Right cardiac atrium (tissue), 5 donors: ENCODE data around the gene HSPA4L. TPM values are rescaled to one million over a fixed set of nuclear protein-coding genes. Genes with fewer than 3 reads are reported as not detected.

Experiments used
- ATAC-seq, 2 donors: fragments of 200-7000 bp; cut with Tn5 transposase; one replicate each; pipeline versions ENCODE4 v1.8.0 to v1.9.1; 2020; ENCODE audit warnings: moderate library complexity in 2 of 2, mild to moderate bottlenecking in 1 of 2
- DNase-seq, 3 donors: peaks; one replicate each; pipeline ENCODE4 v3.0.0-alpha.2; 2020
- H3K27ac ChIP-seq: one replicate; pipeline ENCODE4 v1.5.1; 2013; ENCODE audit warnings: mild to moderate bottlenecking, low read length, control low read depth, moderate library complexity
- H3K27me3 ChIP-seq: one replicate; pipeline ENCODE4 v1.6.1; 2013; ENCODE audit not compliant: control insufficient read depth, insufficient read depth
- H3K4me1 ChIP-seq: one replicate; pipeline ENCODE4 v1.6.1; 2013; ENCODE audit warnings: low read length; ENCODE audit not compliant: control insufficient read depth, insufficient read depth
- H3K4me3 ChIP-seq: one replicate; pipeline ENCODE4 v1.5.1; 2013; ENCODE audit warnings: low read length, control low read depth
- H3K9me3 ChIP-seq: one replicate; pipeline ENCODE4 v1.6.1; 2013; ENCODE audit warnings: low read length; ENCODE audit not compliant: control insufficient read depth
- WGBS: extraction: QIAGEN DNeasy Blood & Tissue Kit; methylation state at CpG from one replicate; pipeline ENCODE4 v1.1.7; 2013; 5-methylcytosine and 5-hydroxymethylcytosine counted together
- intact Hi-C, 4 donors: fragments of 100-400 bp; cut with DNase I; formaldehyde crosslinking; loops; one replicate each; pipeline versions ENCODE4 v1.11.0 to v1.14.0; 2022 to 2023
- polyA plus RNA-seq: library from polyadenylated mRNA; stranded (reverse); fragments of 200-250 nt; gene quantifications from one replicate; pipeline ENCODE4 v1.2.3, GENCODE V29; 2013
- total RNA-seq, 4 donors: library from RNA; stranded (reverse); fragmentation: NEBNext Ultra II Directional; extraction: Animal tissue kit (Norgen Biotek cat#: 25700); gene quantifications; one replicate each; pipeline ENCODE4 v1.2.1, GENCODE V29; 2021
- donor health status: healthy with polysubstance abuse.
- donor health status: DM: no; HTN: yes; CAD: no.
- donor health status: DM: no; HTN: no; CAD: no.
- donor health status: DM: no; HTN: yes; CAD: no; lungs with severe emphysema.
- donor health status: DM: yes; HTN: yes; CAD: no.

Gene HSPA4L
- total and polyA plus RNA-seq, 5 donors: 2.1 to 12.4 (median 8.9) TPM

DNA sequence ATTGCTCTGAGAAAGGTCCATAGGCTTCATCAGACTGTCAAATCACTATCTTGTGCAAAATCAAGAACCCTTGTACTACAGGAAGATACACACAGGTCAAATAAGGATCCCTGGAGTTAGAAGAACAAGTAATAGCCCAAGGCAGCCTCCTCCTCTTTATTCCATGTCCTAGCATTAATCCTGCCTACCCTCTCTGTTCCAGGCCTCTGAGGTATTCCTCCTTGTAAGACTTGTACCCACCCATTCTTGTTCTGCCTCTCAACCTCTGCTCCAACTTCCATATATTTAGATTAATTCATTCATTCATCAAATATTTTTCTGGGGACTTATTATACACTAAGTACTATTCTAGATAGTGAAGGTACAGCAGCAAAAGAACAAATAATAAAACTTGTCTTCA, 88.2 kb downstream of the HSPA4L start:
- Histone ChIP-seq H3K4me1 (peaks cover 3% of the 10 kb centered on the region), H3K27ac (no peak overlapping the region), H3K27me3 (no peaks in the 10 kb centered on the region), H3K9me3 (no peaks in the 10 kb centered on the region), H3K4me3 (no peak overlapping the region)
- ATAC-seq (peak in 1 of 2 donors; percentile 28), DNase-seq (no peak)
- intact Hi-C loops: no loop called here

DNA sequence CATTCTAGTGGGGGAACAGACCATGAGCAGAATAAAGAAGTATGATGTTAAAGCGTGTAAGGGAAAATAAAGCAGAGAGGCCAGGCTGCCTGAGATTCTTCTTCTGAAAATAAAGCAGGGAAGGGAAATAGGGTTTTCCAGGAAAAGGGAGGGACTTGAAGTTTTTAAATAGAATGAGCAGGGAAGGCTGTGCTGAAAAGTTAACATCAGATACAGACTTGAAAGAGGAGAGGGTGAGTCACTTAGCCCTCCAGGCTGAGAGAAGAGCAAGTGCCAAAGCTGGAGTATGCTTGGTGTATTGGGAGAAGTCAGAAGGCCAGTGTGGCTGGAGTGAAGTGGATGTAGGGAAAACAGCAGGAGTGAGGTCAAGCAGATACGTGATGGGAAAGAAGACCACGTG, 88.6 kb downstream of the HSPA4L start:
- H3K27me3 ChIP-seq: no peaks in the 10 kb centered on the region
- no peaks in the 10 kb centered on the region for H3K9me3 ChIP-seq
- H3K4me1 ChIP-seq: peaks cover 3% of the 10 kb centered on the region
- H3K4me3 ChIP-seq: no peak overlapping the region
- H3K27ac ChIP-seq: no peak overlapping the region
- peak; percentile 84 to 99 for ATAC-seq
- peak in 1 of 3 donors; percentile 14 for DNase-seq
- 25% methylated on average over 3 of the region's 3 CpGs for WGBS
- intact Hi-C loops: no loop called here

- no peak for ATAC-seq
- no peaks in the 10 kb centered on the region for H3K9me3 ChIP-seq
- peaks cover 1% of the 10 kb centered on the region for H3K4me1 ChIP-seq
- H3K27ac ChIP-seq: no peak overlapping the region
- no peaks in the 10 kb centered on the region for H3K27me3 ChIP-seq
- intact Hi-C loops: no loop called here
- DNase-seq: no peak
- H3K4me3 ChIP-seq: no peak overlapping the region
These were observed 93.7 kb downstream of the HSPA4L start for GRCh38 chr4:127875791-127876190.

- intact Hi-C loops: no loop called here
- peak within 1 kb of the TSS; percentile 94 for H3K4me3 ChIP-seq
- H3K27ac ChIP-seq: peak within 1 kb of the TSS; percentile 66
- no peaks in the 10 kb centered on the region for H3K27me3 ChIP-seq
- WGBS: under 1% methylated on average over 70 of the region's 70 CpGs
- no peaks in the 10 kb centered on the region for H3K4me1 ChIP-seq
- peak; percentile 99 for ATAC-seq
- DNase-seq: peak; percentile 96 to 98 (median 98)
- no peaks in the 10 kb centered on the region for H3K9me3 ChIP-seq
These were observed 98.8 kb downstream of the HSPA4L start, which contains the start of gene PLK4 for GRCh38 chr4:127880763-127881562. Gene PLK4 (plus strand): TSS chr4:127880893. CDS start chr4:127881135, 242 bp downstream.

DNA sequence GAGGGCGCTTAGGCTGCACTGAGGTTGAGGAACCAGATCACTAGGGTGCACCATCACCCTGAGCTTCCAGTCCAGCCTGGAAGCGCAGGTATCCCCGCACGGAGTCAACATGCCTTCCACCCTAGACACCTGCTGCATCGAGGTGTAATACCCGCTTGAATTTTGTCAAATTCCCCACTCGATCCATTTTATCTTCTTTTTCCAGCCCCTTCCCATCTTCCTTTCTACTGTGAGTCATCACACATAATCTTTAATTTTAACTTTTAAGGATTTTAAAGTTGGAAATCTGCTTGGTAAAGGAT, 99.4 kb downstream of the HSPA4L start:
- Histone ChIP-seq H3K27ac (no peak overlapping the region), H3K27me3 (no peaks in the 10 kb centered on the region), H3K4me1 (no peaks in the 10 kb centered on the region), H3K9me3 (no peaks in the 10 kb centered on the region), H3K4me3 (peak overlapping the region; percentile 94)
- no peak for ATAC-seq
- WGBS: 0% methylated on average over 7 of the region's 7 CpGs
- no peak for DNase-seq
- intact Hi-C loops: no loop called here

- no peak overlapping the region for H3K4me3 ChIP-seq
- no peaks in the 10 kb centered on the region for H3K9me3 ChIP-seq
- DNase-seq: no peak
- no peak overlapping the region for H3K27ac ChIP-seq
- no peaks in the 10 kb centered on the region for H3K4me1 ChIP-seq
- ATAC-seq: no peak
- 90% methylated on average over 1 of the region's 1 CpG for WGBS
- no peaks in the 10 kb centered on the region for H3K27me3 ChIP-seq
- intact Hi-C loops: no loop called here
These were observed 106.4 kb downstream of the HSPA4L start for GRCh38 chr4:127888559-127888958.

GRCh38 chr4:127889903-127890302, 107.8 kb downstream of the HSPA4L start:
- Histone ChIP-seq H3K4me3 (no peak overlapping the region), H3K27me3 (no peaks in the 10 kb centered on the region), H3K27ac (no peak overlapping the region), H3K4me1 (no peaks in the 10 kb centered on the region), H3K9me3 (no peaks in the 10 kb centered on the region)
- WGBS: 71% methylated on average over 3 of the region's 3 CpGs
- intact Hi-C loops: no loop called here
- no peak for DNase-seq
- ATAC-seq: no peak

Other genes starting within 250 kb of the HSPA4L start
- 1 to 10 TPM; 5.7 to 7.6 (median 6.3) TPM for gene INTU, start 149.4 kb upstream of the HSPA4L start, total RNA-seq
- 4.4 TPM for gene INTU, start 149.4 kb upstream of the HSPA4L start, polyA plus RNA-seq
- not detected for gene SLC25A31, start 51.9 kb upstream of the HSPA4L start, total RNA-seq
- gene SLC25A31, start 51.9 kb upstream of the HSPA4L start, polyA plus RNA-seq: not detected
- gene PLK4, start 98.6 kb downstream of the HSPA4L start, total RNA-seq: 1 to 10 TPM in 1 of 4 donors, under 1 TPM in 3; 0.37 to 1.1 (median 0.66) TPM
- 0.52 TPM for gene PLK4, start 98.6 kb downstream of the HSPA4L start, polyA plus RNA-seq
- 10 to 100 TPM in 3 of 4 donors, 1 to 10 TPM in 1; 9.7 to 12.2 (median 10.8) TPM for gene MFSD8, start 182.9 kb downstream of the HSPA4L start, total RNA-seq
- gene MFSD8, start 182.9 kb downstream of the HSPA4L start, polyA plus RNA-seq: 5.9 TPM
- 10 to 100 TPM in 2 of 4 donors, 1 to 10 TPM in 2; 8.5 to 10.4 (median 9.4) TPM for gene ABHD18, start 183.1 kb downstream of the HSPA4L start, total RNA-seq
- gene ABHD18, start 183.1 kb downstream of the HSPA4L start, polyA plus RNA-seq: 4.1 TPM